HepG2 (cell line): ENCODE measurements around the gene VEGFC. TPM values are rescaled to one million over a fixed set of nuclear protein-coding genes. Genes with fewer than 3 reads are reported as not detected.

Experiments used
- ATAC-seq: fragments of 200-7000 bp; cut with Tn5 transposase; 3 replicates; pipeline ENCODE4 v1.9.1; 2020; ENCODE audit warnings: mild to moderate bottlenecking, moderate library complexity
- BruUV-seq: library from RNA; stranded (reverse); fragments of 400-500 nt; replicated peaks from 2 replicates; lab custom pipeline; 2021; lab: Mats Ljungman, UMichigan
- CTCF ChIA-PET: fragments of 300-600 bp; formaldehyde crosslinking; extraction: SDS; loops from one replicate; lab custom pipeline; 2021; ENCODE audit warnings: low total read pairs, inconsistent platforms, low intra/inter-chr PET ratio; lab: Yijun Ruan, JAX
- POLR2A ChIA-PET: fragments of 350-600 bp; sonication (Branson Sonifier 250); formaldehyde crosslinking; loops from one replicate; lab custom pipeline; 2020; ENCODE audit warnings: antibody characterized with exemption, inconsistent platforms; lab: Yijun Ruan, JAX
- DNase-seq: peaks from one replicate; pipeline ENCODE4 v3.0.0-alpha.2; 2015; ENCODE audit warnings: low spot score
- FAIRE-seq: peaks from 3 replicates; lab custom pipeline; 2011; peaks lifted over from hg19 to GRCh38; lab: Jason Lieb, UNC
- H2AFZ ChIP-seq: one replicate; pipeline ENCODE4 v1.6.1; 2011; ENCODE audit warnings: low read length, inconsistent platforms
- H3K27ac ChIP-seq: fragments of 300-600 bp; 3 replicates; pipeline ENCODE4 v1.8.0; 2011; ENCODE audit warnings: mixed run types, mild to moderate bottlenecking, mixed read lengths, low read length, inconsistent platforms; ENCODE audit not compliant: insufficient read depth; ENCODE audit errors: extremely low read length
- H3K27me3 ChIP-seq, 2 experiments: fragments of 200-600 bp in 1 of 2; 2 replicates in 1 of 2; 3 replicates in 1 of 2; pipeline versions ENCODE4 v1.6.0 to v1.8.0; 2011; ENCODE audit warnings: low read length in 2 of 2, mild to moderate bottlenecking in 2 of 2, moderate library complexity in 2 of 2, inconsistent platforms in 1 of 2; ENCODE audit not compliant: insufficient read depth in 2 of 2, control insufficient read depth in 1 of 2
- H3K36me3 ChIP-seq, 2 experiments: fragments of 200-600 bp in 1 of 2; replicated peaks in 1 of 2; 2 replicates in 1 of 2; 3 replicates in 1 of 2; pipeline versions ENCODE4 v1.5.1 to v1.8.0; 2011; ENCODE audit warnings: low read length in 2 of 2, inconsistent platforms in 1 of 2; ENCODE audit not compliant: insufficient read depth in 2 of 2, control insufficient read depth in 1 of 2
- H3K4me1 ChIP-seq: 2 replicates; pipeline ENCODE4 v1.5.1; 2012; ENCODE audit warnings: low read length, inconsistent platforms; ENCODE audit not compliant: insufficient read depth
- H3K4me2 ChIP-seq: 2 replicates; pipeline ENCODE4 v1.6.0; 2011; ENCODE audit warnings: low read depth, low read length, inconsistent platforms
- H3K4me3 ChIP-seq, 3 experiments: fragments of 200-600 bp in 1 of 3; sonication (generic), shearing (Covaris generic) in 1 of 3; replicated peaks in 1 of 3; 2 replicates each; pipeline ENCODE4 v1.5.1; 2011 to 2016; ENCODE audit warnings: low read length in 3 of 3, inconsistent platforms in 2 of 3, low read depth in 2 of 3, mild to moderate bottlenecking in 2 of 3, control low read depth in 1 of 3, mixed read lengths in 1 of 3; ENCODE audit not compliant: insufficient read depth in 1 of 3
- H3K79me2 ChIP-seq: one replicate; pipeline ENCODE4 v1.6.1; 2011; ENCODE audit warnings: low read length, inconsistent platforms; ENCODE audit not compliant: insufficient read depth
- H3K9ac ChIP-seq: 2 replicates; pipeline ENCODE4 v1.6.0; 2011; ENCODE audit warnings: mild to moderate bottlenecking, low read depth, low read length, inconsistent platforms; ENCODE audit not compliant: insufficient read depth
- H3K9me3 ChIP-seq: 2 replicates; pipeline ENCODE4 v1.5.1; 2012; ENCODE audit warnings: mild to moderate bottlenecking, low read length
- H4K20me1 ChIP-seq: 2 replicates; pipeline ENCODE4 v1.6.0; 2011; ENCODE audit warnings: inconsistent platforms, mild to moderate bottlenecking, low read length, moderate library complexity; ENCODE audit not compliant: insufficient read depth
- ATM ChIP-seq: fragments of 450-650 bp; IDR thresholded peaks from 2 replicates; pipeline ENCODE4 v1.7.1; 2017; ENCODE audit warnings: mild to moderate bottlenecking, borderline replicate concordance
- CSRNP1 ChIP-seq: sonication (generic); formaldehyde crosslinking; IDR thresholded peaks from 2 replicates; pipeline ENCODE4 v1.8.1; 2023; ENCODE audit warnings: mild to moderate bottlenecking, missing genetic modification reagents
- EED ChIP-seq: sonication (generic); formaldehyde crosslinking; IDR thresholded peaks from 2 replicates; pipeline ENCODE4 v1.5.0; 2020; ENCODE audit warnings: mild to moderate bottlenecking, missing genetic modification reagents
- ETV6 ChIP-seq: sonication (generic); formaldehyde crosslinking; conservative IDR thresholded peaks from 2 replicates; pipeline ENCODE4 v1.4.0; 2020; ENCODE audit warnings: missing genetic modification reagents
- MTF2 ChIP-seq: sonication (generic); formaldehyde crosslinking; IDR thresholded peaks from 2 replicates; pipeline ENCODE4 v1.5.0; 2020; ENCODE audit warnings: missing genetic modification reagents, borderline replicate concordance
- NFE2L2 ChIP-seq: fragments of 150-350 bp; IDR thresholded peaks from 2 replicates; pipeline ENCODE4 v1.6.1; 2014; ENCODE audit warnings: low read length
- NPAS2 ChIP-seq: sonication (generic); formaldehyde crosslinking; IDR thresholded peaks from 2 replicates; pipeline ENCODE4 v1.8.0; 2022; ENCODE audit warnings: mild to moderate bottlenecking, missing genetic modification reagents, borderline replicate concordance
- SIN3A ChIP-seq: IDR thresholded peaks from 2 replicates; pipeline ENCODE4 v1.6.1; 2011; ENCODE audit warnings: low read depth, mild to moderate bottlenecking, control low read depth, low read length, borderline replicate concordance
- SMC3 ChIP-seq: IDR thresholded peaks from 2 replicates; pipeline ENCODE4 v1.6.1; 2011; ENCODE audit warnings: low read length, improper control_type of control experiment
- XBP1 ChIP-seq: sonication (generic); formaldehyde crosslinking; IDR thresholded peaks from 2 replicates; pipeline ENCODE4 v1.5.0; 2020; ENCODE audit warnings: missing genetic modification reagents
- ZC3H13 ChIP-seq: sonication (generic); formaldehyde crosslinking; IDR thresholded peaks from 2 replicates; pipeline ENCODE4 v1.8.1; 2023; ENCODE audit warnings: mild to moderate bottlenecking, missing genetic modification reagents, moderate library complexity
- ZFP1 ChIP-seq: IDR thresholded peaks from 2 replicates; pipeline ENCODE4 v1.6.1; 2016
- ZNF251 ChIP-seq: sonication (generic); formaldehyde crosslinking; IDR thresholded peaks from 2 replicates; pipeline ENCODE4 v1.9.0; 2021; ENCODE audit warnings: mild to moderate bottlenecking, missing genetic modification reagents
- ZNF281 ChIP-seq: sonication (generic); formaldehyde crosslinking; IDR thresholded peaks from 2 replicates; pipeline ENCODE4 v1.4.0; 2020; ENCODE audit warnings: missing genetic modification reagents, borderline replicate concordance
- ZNF737 ChIP-seq: sonication (generic); formaldehyde crosslinking; IDR thresholded peaks from 2 replicates; pipeline ENCODE4 v1.5.0; 2020; ENCODE audit warnings: missing genetic modification reagents, mild to moderate bottlenecking, borderline replicate concordance
- ZNF749 ChIP-seq: sonication (generic); formaldehyde crosslinking; IDR thresholded peaks from 2 replicates; pipeline ENCODE4 v1.8.0; 2022; ENCODE audit warnings: mild to moderate bottlenecking, missing genetic modification reagents, moderate library complexity, borderline replicate concordance
- WGBS: methylation state at CpG from one replicate; pipeline ENCODE4 v1.1.6; 2017; ENCODE audit warnings: low lambda C conversion rate; 5-methylcytosine and 5-hydroxymethylcytosine counted together
- in situ Hi-C: cut with HindIII; loops from 2 replicates; pipeline ENCODE4 v1.10.0; 2017; ENCODE audit warnings: low pct_unique_long_range_greater_than_20kb; ENCODE audit not compliant: extremely low pct_ligation_motif_present
- intact Hi-C: fragments of 100-400 bp; cut with micrococcal nuclease; formaldehyde crosslinking; loops from one replicate; pipeline ENCODE4 v1.10.0; 2022; ENCODE audit not compliant: unreplicated experiment
- polyA plus RNA-seq, 8 experiments: library from polyadenylated mRNA; depleted of rRNA in 3 of 8; stranded (reverse) in 7 of 8; unstranded in 1 of 8; fragments of >200 nt; fragmentation: Illumina TruSeq in 4 of 8; extraction: Trizol in 4 of 8; gene quantifications; 2 replicates each; pipeline versions ENCODE4 v1.2.1 to v1.2.3, GENCODE V29; 2011 to 2016; ENCODE audit warnings: low read depth in 4 of 8, missing spikeins in 1 of 8, mixed read lengths in 1 of 8; ENCODE audit not compliant: insufficient read depth in 1 of 8
- total RNA-seq, 5 experiments: library from RNA; depleted of rRNA; stranded (reverse); fragments of >200 nt; fragmentation: Illumina TruSeq; extraction: Trizol; gene quantifications; 2 replicates each; pipeline ENCODE4 v1.2.3, GENCODE V29; 2016; ENCODE audit warnings: low read depth in 1 of 5

Gene VEGFC
- total and polyA plus RNA-seq, 2 of the 13 experiments (the other 11 are each of a cell fraction or from before 2014, with no cell fraction given), result not detected

- POLR2A ChIA-PET, result no interaction called here
- H3K9me3 ChIP-seq, result no peaks in the 10 kb centered on the region
- no peak overlapping the region for H2AFZ ChIP-seq
- H3K4me2 ChIP-seq, result no peak overlapping the region
- CTCF ChIA-PET, result no interaction called here
- WGBS, result 0% methylated on average over 1 of the region's 1 CpG
- BruUV-seq, result no TSS peak
- H3K79me2 ChIP-seq, result no peaks in the 10 kb centered on the region
- FAIRE-seq (no peak), ATAC-seq (no peak), DNase-seq (no peak)
- no peaks in the 10 kb centered on the region for H3K4me1 ChIP-seq
- in situ Hi-C loops, result no loop called here
- H3K36me3 ChIP-seq, result no peaks in the 10 kb centered on the region
- no peaks in the 10 kb centered on the region for H3K27me3 ChIP-seq
- no peaks in the 10 kb centered on the region for H4K20me1 ChIP-seq
- no peak overlapping the region for H3K4me3 ChIP-seq
- TF ChIP-seq ATM, result no peak
- no peak for TF ChIP-seq NFE2L2
- no peak overlapping the region for H3K9ac ChIP-seq
- intact Hi-C loops, result no loop called here
- H3K27ac ChIP-seq, result no peak overlapping the region
Observed at GRCh38 chr4:176841711-176842112, 49.0 kb upstream of the VEGFC start.

GRCh38 chr4:176840166-176840565, 47.4 kb upstream of the VEGFC start:
- H2AFZ ChIP-seq, result no peak overlapping the region
- no peaks in the 10 kb centered on the region for H3K79me2 ChIP-seq
- DNase-seq (no peak), FAIRE-seq (no peak), ATAC-seq (no peak)
- no peaks in the 10 kb centered on the region for H3K27me3 ChIP-seq
- H3K4me2 ChIP-seq, result no peak overlapping the region
- H3K27ac ChIP-seq, result no peak overlapping the region
- no peaks in the 10 kb centered on the region for H3K36me3 ChIP-seq
- intact Hi-C loops, result no loop called here
- H3K4me1 ChIP-seq, result no peaks in the 10 kb centered on the region
- BruUV-seq, result no TSS peak
- H4K20me1 ChIP-seq, result no peaks in the 10 kb centered on the region
- no peaks in the 10 kb centered on the region for H3K9me3 ChIP-seq
- H3K9ac ChIP-seq, result no peak overlapping the region
- in situ Hi-C loops, result no loop called here
- ChIA-PET CTCF (no interaction called here), POLR2A (no interaction called here)
- no peak overlapping the region for H3K4me3 ChIP-seq
- 23% methylated on average over 3 of the region's 4 CpGs for WGBS
- TF ChIP-seq ETV6 (CRISPR knock-in tag) (no peak), ZNF737 (CRISPR knock-in tag) (no peak), CSRNP1 (CRISPR knock-in tag) (no peak), SIN3A (no peak), ZNF281 (CRISPR knock-in tag) (no peak), MTF2 (CRISPR knock-in tag) (no peak), ZC3H13 (CRISPR knock-in tag) (no peak), NPAS2 (CRISPR knock-in tag) (no peak), SMC3 (no peak), EED (CRISPR knock-in tag) (no peak), ZFP1 (CRISPR knock-in tag) (no peak), ZNF251 (no peak), XBP1 (CRISPR knock-in tag) (no peak), ZNF749 (no peak)
